GM18907 (cell line): ENCODE data around the gene UQCRHL.
"Not testable (repeated sequence)": the region's sequence is repeated elsewhere in the genome, so short reads cannot be mapped to it uniquely, and the experiment has no call there.

Experiments
- ATAC-seq: cut with Tn5 transposase; IDR thresholded peaks from one replicate; pipeline ENCODE4 v1.9.1; 2021; ENCODE audit warnings: mild to moderate bottlenecking, moderate library complexity; ENCODE audit not compliant: unreplicated experiment

Gene UQCRHL

DNA sequence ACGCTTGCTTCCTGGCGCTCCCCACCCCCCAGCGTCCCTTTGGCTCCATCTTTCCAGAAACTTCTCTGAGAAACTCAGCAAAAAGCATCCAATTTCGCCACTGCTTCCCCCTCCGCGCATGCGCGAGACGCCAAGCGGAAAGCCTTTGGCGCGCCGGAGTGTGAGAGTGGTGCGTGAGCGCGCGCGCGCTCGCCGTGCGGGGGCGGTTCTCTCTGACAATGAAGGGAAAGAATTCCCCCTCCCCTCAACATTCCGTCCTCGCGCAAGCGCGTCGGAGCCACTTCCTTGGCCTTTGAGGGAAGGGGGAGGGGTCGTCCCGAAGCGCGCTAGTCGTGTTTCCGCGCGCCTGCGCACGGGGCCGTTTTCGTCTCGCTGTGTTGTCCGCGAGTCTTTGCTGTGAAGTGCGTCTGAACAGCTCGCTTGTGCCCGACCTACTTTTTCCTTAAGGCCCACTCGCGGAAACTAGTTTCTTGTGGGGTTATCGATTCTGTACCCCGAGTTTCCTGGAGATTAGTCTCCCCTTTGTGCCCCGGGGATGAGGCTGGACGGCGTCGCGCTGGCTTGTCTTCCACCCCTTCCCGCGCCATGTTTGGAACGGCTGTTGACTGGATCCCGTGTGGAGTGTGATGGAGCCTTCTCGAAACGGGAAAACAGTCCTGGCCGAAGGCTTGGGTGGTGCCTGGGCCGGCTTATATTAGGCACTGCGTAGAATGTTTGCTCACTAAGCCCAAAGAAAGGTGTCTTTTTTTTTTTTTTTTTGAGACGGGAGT is 28.5 kb upstream of the UQCRHL start:
- ATAC-seq, result peak; percentile 48

DNA sequence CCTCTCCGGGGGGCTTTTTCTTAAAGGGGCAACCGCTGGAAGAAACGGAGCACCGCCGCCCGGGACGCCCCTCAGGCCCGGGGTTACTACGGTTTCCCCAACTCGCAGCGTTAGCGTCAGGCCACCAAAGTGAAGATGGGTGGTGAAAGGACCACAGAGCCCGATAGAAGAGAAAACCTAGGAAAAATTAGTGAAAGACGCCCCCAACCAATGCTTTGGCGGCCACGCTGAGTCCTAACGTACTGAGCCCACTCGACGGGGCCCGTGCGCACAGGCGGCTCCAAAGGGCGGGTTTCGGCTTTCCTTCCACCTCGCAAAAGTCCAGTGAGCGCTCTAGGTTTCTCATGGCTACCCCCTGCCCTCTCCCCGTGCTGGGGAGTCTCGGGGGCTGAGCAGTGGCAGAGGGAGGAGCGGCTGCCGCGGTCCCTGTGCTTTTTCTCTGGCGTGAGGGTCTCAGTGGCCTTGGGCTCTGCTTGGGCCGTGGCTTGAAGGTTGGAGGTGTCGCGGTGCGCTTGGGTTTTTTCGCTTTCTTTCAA is 27.8 kb upstream of the UQCRHL start:
- peak; percentile 15 for ATAC-seq

DNA sequence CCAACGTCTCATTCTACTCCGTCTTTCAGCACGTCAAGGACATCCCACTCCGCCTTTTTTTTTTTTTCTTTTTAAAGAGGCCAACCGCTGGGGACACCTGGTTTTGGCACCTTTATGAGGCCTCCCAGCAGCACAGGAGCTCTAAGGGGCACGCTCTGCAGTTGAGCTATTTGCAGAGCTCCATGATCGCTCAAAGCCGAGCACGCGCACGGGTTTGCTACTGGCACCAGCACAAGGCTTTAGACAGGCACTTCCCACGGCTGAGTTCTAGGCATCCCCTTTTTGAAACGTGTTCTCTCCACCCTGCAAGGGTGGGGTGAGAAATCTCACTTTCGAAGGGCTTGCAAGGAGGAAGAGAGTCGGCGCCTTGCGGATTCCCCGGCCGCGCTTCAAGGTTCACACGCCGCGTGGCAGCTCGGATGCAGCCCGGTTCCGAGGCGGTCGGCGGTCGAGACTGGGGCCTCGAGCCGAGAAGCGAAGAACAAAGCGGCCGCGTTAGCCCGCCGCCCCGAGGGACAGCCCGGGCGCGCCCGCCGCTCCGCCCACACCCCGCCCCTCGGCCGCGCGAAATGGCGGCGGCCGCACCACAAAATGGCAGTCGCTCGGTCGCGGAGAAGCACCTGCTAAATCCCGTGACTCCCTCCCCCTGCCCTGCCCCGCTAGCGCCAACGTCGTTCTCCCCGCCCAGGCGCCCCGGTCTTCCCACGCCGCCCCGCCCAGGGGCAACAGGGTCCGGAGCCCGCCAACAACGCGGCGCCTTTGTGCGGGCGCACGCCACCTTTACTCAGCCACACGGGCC is 27.2 kb upstream of the UQCRHL start:
- ATAC-seq, result peak; percentile 56

DNA sequence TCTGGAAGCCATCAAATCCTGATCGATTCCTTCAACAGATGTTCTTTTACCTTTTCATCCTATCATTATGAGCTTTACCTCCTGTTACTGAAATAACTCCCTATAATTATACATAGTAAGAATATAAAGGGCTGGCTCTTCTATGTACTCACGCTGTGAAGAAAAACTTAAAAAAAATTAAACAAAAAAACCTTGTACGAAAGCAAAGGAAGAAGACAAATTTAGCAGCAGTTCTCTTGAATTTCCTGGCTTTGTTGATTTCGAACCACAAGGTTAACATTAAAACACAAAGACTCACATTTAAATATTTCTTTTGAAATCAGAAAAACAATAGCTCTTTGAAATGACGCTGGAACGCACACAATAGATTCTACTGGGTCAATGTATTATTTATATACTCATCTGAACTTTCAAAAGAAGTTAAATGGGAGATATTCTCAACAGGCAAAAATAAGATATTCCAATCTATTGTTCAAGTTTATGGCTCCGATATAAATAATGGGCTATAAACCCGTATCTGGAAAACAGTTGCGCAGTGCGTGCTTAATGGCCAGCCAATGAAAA is 26.5 kb upstream of the UQCRHL start:
- ATAC-seq, result no peak

DNA sequence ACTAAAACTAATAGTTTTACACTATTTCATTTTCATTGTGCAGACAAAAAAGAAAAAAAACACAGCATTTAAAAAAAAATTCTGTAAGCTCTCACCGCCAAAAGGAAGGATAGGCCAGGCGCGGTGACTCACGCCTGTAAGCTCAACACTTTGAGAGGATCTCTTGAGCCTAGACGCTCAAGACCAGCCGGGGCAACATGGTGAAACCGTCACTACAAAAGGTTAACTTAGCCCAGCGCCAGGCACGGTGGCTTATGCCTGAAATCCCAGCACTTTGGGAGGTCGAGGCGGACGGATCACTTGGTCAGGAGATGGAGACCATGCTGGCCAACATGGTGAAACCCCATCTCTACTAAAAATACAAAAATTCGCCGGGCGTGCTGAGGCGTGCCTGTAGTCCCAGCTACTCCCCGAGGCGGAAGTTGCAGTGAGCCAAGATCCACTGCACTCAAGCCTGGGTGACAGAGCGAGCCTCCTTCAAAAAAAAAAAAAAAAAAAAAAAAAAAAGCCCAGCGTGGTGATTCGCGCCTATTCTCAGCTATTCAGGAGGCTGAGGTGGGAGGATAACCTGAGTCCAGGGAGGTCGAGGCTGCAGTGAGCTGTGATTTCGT is 25.7 kb upstream of the UQCRHL start:
- ATAC-seq, result no peak

DNA sequence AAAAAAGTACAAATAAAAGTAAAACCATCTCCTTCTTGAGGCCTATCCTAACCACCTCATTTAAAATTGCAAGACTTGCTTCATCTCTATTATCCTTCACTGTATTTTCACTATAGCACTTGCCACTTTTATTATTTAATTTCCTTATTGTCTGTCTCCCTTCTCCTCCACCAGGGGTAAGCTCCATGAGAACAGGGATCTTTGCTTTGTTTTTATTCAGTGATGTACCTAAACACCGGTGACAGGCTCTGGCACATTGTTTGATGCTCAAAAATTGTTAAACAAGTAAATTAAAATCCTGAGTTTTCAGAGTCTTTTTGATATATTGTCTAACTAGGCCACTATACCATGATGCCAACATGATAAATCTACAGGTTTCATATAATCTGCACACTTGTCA is 22.8 kb upstream of the UQCRHL start:
- ATAC-seq, result no peak

DNA sequence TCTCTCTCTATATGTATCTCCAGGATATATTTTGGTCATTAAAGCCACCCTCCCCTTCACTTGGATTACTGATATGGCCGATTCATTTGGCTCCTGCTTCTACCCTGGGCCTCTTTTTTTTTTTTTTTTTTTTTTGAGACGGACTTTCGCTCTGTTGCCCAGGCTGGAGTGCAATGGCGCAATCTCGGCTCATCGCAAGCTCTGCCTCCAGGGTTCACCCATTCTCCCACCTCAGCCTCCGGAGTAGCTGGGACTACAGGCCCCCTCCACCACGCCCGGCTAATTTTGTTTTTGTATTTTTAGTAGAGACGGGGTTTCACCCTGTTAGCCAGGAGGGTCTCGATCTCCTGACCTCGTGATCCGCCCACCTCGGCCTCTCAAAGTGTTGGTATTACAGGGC is 21.5 kb upstream of the UQCRHL start:
- not testable (repeated sequence) for ATAC-seq

DNA sequence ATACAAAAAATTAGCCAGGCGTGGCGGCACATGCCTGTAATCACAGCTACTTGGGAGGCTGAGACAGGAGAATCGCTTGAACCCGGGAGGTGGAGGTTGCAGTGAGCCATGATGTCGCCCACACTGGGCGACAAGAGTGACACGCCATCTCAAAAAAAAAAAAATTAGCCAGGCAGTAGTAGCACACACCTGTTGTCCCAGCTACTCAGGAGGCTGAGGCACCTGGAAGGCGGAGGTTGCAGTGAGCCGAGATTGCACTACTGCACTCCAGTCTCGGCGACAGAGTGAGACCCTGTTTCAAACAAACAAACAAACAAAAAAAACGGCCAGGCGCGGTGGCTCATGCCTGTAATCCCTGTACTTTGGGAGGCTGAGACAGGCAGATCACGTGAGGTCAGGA is 20.1 kb upstream of the UQCRHL start:
- ATAC-seq, result not testable (repeated sequence)

DNA sequence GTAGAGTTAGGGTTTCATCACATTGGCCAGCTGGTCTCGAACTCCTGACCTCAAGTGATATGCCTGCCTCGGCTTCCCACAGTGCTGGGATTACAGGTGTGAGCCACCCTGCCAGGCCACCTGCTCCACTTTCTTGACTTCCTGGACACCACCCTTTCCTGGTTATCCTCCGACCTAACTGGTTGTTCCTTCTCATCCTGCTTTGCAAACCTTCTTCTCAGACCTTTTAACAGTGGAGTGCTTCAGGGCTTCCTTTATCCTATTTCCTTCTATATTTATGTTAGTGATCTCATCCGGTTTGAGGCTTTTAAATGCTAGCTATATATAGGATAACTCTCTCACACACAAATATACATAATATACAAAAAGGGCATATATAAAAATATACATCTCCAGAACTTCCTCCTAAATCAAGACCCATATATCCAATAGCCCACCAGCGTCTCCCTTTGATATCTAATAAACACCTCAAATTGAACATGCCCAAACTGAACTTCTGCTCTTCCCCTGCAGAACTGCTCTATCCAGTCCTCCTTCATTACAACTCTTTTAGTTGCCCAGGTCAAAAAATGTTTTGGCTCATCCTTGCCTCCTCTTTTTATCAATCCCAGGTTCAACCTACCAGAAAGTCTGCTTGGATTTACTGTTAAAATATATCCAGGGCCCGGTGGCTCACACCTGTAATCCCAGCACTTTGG is 19.5 kb upstream of the UQCRHL start:
- no peak for ATAC-seq

DNA sequence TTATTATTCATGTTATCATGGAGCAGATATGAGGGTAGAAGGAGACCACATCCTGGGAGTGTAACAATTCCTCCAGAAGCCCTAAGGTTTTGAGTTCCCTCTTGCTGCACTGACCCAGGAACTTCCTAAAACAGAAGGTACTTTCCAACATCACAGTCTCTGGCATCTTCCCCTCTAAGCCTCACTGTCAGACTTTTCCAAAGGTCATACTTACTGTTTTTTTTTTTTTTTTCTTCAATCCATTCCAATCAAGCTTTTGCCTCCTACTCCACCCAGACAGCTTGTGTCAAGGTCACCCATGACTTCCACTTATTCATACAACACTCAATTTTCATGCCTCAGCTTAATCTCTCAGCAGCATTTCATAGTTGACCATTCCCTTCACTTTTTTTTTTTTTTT is 18.4 kb upstream of the UQCRHL start:
- ATAC-seq, result no peak

DNA sequence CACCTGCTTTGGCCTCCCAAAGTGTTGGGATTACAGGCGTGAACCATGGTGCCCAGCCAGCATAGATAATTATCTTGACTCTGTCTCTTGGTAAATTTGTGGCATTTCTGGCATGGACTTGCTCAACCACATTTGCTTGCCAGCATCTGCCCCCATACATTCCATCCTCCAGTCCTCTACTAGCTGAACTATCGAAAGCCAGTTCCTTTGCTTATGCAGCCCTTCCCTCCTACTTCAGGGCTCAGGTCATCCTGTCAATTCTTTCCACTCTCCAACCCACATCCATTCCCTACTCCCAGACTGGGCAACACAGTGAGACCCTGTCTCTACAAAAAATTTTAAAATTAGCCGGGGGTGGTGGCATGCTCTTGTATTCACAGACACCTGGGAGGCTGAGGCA is 13.0 kb upstream of the UQCRHL start:
- no peak for ATAC-seq

DNA sequence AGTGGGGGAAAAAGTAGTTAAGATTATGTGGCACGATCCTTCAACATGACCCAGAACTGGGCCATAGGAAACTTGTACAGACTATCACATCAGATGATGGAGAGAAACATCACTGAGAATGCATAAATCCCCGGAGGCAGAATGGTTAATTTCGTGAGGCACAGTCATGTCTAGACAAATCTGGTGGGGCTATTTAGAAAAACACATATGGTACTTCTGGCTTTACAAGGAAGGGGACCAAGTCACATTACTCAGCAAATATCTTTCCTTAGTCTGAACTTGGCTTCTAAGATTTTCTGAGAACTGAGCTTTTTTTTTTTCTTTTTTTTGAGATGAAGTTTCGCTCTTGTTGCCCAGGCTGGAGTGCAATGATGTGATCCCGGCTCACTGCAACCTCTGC is 9.2 kb upstream of the UQCRHL start:
- no peak for ATAC-seq

DNA sequence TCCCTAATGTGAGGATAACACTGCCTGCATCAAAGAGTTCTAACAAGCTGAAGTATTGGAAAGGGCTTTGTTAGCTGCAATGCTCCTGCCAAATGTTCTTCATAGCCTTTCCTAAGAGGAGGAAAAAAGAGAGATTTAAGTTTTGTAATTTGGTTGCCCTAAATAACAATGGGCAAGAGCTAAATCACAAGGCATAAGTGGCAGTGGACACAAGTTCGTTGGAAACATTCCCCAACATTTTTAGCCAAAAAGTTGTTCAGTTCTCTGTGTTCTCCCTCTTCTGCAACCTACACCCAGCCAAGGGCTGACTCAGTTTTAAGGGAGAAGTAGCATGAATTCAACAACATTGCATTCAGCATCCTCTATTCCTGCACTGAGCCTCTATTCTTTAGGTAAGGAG is 2.6 kb upstream of the UQCRHL start:
- no peak for ATAC-seq

DNA sequence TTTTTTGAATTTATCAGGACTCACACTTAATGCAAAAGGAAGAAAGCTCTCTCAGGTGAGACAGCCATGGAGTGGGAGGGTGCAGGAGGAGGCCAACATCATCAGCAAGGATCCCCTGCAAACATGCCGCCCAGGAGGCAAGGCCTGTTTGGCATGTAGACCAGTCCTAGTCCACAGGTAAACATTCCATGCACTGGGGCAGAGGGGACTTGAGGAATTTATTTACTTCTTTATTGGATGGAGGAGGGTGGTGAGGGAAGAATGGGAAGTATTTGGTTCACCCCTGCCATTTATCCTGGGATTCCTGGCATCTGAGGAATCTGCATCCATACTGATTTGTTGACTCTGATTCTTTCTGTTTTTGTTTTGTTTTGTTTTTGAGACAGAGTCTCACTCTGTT is 1.5 kb upstream of the UQCRHL start:
- ATAC-seq, result no peak

DNA sequence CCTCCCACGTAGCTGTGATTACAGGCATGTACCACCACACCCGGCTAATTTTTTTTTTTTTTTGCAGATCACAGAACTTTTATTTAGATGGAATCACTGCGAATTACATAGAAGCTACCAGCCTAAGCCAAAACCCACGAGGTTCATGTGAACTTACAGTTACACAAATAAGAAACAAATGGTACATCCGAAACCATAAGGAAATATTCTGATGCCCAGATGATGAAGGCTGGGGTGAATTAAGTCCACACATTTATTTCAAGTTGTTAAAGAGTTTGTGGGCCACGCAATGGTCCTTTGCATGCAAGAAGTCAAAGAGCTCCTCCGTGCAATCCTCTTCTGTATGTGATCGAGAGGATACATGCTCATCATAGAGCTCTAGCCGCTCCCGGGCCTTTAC is 328 bp downstream of the UQCRHL start:
- ATAC-seq, result no peak

DNA sequence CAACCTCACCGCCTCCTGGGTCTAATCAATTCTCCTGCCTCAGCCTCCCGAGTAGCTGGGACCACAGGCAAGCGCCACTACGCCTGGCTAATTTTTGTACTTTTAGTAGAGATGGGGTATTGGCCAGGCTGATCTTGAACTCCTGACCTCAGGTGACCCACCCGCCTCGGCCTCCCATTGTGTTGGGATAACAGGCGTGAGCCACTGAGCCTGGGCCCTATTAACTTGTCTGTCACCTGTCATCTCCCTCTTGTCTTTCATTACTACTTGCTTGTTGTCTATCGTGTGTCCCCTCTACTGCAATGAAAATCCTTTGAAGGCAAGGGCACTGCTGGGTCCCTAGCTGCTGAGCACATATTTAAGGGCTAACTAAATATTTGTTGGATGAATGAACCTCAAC is 3.4 kb downstream of the UQCRHL start:
- no peak for ATAC-seq

DNA sequence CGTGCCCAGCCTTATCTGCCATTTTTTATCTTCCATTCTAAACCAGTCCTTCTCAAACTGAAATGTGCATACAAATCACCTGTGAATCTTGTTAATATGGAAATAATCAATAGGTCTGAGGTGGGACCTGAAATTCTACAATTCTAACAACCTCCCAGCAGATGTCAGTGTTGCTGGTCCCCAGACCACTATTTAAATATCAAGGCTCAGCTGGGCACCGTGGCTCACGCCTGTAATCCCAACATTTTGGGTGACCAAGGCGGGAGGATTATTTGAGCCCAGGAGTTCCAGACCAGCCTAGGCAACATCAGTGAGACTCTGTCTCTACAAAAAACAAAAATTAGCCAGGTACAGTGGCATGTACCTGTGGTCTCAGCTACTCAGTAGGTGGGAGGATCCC is 4.1 kb downstream of the UQCRHL start:
- no peak for ATAC-seq

DNA sequence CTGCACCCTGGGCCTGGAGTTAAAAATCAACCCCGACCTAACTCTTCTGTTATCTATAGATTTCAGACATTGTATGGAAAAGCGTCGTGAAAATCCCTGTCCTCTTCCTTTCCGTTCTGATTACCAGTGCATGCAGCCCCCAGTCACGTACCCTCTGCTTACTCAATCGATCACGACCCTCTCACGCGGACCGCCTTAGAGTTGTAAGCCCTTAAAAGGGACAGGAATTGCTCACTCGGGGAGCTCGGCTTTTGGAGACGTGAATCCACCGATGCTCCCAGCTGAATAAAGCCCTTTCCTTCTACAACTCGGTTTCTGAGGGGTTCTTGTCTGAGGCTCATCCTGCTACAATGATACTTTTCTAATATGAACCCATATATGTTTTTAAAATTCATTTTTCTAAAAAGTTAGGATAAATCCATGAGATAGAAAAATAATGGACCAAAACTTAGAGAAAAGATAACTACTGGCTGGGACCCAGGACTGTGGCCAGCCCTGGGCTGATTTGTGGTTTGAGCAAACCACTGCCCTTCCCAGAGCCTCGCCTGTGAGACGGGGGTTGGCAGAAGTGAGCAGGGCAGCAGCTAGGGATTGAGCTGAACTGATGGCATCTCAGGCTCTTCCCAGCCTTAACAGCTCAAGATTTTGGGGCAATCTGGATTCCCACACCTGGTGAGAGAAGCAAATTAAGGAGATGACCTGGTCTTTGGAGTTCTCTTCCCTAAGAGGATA is 5.0 kb downstream of the UQCRHL start:
- no peak for ATAC-seq

DNA sequence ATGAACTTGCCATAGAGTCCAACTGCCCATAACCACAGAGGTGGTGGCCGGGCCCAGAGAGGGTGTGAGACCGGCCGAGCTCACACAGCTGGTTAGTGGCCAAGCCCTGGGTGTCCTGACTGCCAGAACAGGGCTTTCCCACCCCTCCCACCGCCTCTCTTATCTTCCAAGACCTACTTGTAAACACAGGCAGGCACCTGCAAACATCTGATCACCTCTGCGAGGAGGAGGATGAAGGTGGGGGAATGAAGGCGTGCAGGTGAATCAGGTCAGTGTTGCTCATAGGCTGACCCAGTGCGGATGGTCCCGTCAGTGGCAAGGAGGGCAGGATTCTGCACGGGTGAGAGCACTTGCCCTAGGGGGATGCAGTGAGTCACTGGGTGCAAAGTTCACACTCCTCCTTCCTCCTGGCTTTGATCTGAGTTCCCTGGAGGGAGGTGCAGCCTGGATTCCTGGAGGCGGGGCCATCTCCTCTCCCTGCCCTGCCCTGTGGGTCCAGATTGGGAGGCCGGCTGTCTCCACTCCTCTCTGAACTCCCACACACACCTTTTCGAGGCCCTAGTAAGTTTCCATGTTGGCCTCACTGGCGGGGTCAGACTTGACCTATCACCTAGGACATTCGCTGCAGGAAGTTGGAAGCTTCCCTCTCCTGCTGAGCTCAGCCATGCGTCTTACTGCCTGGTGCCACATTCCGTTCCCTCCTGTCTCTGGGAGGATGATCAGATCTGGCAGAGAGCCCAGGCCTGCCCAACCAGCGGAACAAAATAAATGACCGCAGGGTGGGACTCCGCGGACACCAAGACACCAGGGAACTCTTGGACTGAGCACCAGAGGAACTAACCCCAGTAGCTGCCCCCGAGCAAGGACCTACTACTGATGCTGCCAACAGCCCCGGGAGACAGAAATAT is 7.3 kb downstream of the UQCRHL start:
- ATAC-seq, result no peak
